Dermis microvascular lymphatic vessel endothelial cell (primary cell): ENCODE results near the gene BPHL. TPM values are rescaled to one million over a fixed set of nuclear protein-coding genes. Genes with fewer than 3 reads are reported as not detected.
A peak's percentile ranks its signal among the peaks of the same experiment; 100 is the strongest.
"Not testable (repeated sequence)": the region's sequence is repeated elsewhere in the genome, so short reads cannot be mapped to it uniquely, and the experiment has no call there.

Experiments used
- DNase-seq, 2 donors: peaks; one replicate each; pipeline versions ENCODE4 v3.0.0 to v3.0.0-alpha.2; 2010; ENCODE audit warnings: low read depth in 2 of 2
- total RNA-seq: library from RNA; depleted of rRNA; stranded (reverse); fragments of >200 nt; gene quantifications from 2 replicates; pipeline ENCODE4 v1.2.1, GENCODE V29; 2014

The BPHL gene
- total RNA-seq, 1 donor from 2014 or later, result 10.0 TPM

DNA sequence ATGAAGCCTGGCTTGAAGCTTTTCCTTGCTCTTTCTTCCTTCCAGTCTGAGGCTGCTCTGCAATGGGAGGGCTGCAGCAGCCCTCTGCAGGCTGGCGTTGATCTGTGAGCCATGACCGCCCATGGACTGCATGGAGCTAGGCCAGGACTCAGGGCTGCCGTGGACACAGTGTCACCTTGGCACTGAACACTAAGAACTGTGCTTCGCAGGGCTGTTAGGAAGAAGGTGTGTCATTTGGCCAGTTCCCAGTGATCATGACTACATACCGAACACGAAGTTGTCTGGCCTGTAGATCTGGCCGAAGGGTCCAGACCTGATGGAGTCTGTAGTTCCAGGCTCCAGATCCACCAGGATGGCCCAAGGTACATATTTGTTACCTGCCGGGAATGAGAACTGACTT, 60.2 kb downstream of the BPHL start:
- DNase-seq, result not testable (repeated sequence)

- not testable (repeated sequence) for DNase-seq
Measured at GRCh38 chr6:3179945-3180344, 61.4 kb downstream of the BPHL start.

- no peak for DNase-seq
Measured at GRCh38 chr6:3181105-3181504, 62.6 kb downstream of the BPHL start.

- peak in 1 of 2 donors; percentile 25 for DNase-seq
Measured at GRCh38 chr6:3183066-3183465, 64.6 kb downstream of the BPHL start.

DNA sequence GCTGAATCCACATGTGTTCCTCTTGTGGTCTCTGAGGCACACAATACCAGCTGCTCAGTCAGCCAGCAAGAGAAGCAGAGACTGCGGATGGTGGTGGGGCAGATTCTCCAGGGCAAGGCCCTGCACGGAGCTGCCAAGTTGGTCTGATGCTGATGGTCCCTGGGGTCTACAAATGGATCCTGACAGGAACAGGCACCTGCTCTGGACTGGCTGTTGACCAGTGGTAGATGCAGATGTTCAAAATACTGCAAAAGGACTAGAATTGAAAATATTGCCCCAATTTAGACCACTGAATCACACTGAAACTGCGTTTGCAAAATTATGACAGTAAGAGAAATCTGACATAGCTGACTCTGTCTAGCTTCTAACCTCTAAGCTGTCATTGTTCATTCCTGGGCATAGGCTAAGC, 68.5 kb downstream of the BPHL start:
- DNase-seq, result no peak

GRCh38 chr6:3188262-3188661, 69.8 kb downstream of the BPHL start:
- no peak for DNase-seq

DNA sequence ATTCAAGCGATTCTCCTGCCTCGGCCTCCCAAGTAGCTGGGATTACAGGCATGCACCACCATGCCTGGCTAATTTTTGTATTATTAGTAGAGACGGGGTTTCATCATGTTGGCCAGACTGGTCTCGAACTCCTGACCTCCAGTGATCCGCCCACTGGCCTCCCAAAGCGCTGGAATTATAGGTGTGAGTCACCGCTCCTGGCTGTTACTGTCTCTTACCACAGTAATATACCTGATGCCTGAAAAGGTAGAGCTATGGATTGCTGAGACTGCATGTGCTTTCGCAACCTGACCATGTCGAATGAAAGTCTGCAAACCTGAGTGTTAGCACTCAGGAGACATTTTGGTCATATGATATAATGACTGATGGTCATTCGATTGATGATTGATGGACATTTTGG, 70.7 kb downstream of the BPHL start:
- DNase-seq, result not testable (repeated sequence)

DNA sequence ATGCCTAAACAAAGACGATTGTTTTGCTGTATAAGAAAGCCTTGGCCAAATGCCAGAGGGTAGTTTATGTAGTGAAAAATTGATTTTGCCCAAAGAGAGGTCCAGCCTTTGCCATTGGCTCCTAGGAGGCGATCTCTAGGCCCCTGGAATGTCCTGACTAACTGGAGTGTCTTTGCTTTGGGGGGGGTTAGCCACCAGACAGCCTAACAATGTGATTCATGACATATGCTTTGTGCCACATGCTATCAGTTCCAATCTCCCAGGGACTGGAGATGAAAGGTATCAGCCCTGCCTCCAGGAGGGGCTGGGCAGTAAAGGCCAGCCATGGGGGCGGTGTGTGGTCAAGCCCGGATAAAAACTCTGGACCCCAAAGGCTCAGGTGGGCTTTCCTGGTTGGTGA, 71.5 kb downstream of the BPHL start:
- DNase-seq, result no peak

- no peak for DNase-seq
Measured at GRCh38 chr6:3190779-3191178, 72.3 kb downstream of the BPHL start.

- DNase-seq, result no peak
Measured at GRCh38 chr6:3193102-3193849, 74.8 kb downstream of the BPHL start.

DNA sequence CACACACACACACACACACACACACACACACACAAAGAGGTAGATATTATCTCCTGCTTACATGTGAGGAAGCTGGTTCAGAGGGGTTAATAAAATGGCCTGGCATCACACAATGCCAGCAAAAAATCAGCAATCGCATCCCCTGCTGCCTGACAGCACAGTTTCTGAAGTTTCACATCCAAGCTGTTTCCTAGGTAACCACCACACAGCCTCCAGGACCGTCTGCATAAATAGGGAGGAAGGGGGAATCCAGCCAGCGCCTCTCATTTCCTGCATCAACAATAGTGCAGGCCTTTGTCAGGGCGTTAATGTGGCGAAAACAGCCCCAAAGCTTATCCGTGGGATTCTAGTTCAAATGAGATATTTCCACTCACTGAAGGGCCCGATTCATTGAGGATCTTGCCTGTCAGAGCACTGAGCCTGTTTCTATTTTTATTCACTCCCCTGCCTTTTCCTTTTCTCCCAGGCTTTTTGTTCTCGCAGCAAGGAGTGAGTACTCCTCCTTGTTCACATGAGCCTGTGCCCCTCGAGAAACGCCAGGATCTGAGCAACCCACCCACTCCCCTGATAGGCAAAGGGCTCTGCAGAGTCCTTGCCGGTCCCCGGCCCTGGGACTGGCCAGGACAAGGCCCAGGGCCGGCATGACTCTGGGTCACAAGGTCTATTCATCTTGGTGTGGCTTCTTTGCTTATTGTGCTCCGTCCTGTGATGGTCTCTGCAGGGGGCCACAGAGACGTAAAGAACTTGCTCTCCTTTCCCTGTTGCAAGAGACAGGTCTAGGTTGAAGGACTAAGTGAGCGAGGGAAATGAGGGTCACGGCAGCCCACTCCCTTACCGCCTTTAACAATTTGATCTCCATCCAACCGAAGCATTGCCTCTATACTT, 76.3 kb downstream of the BPHL start:
- DNase-seq, result peak; percentile 91 to 93

GRCh38 chr6:3195420-3195694, 76.8 kb downstream of the BPHL start:
- no peak for DNase-seq

- peak in 1 of 2 donors; percentile 35 for DNase-seq
Measured at GRCh38 chr6:3195695-3196497, 77.4 kb downstream of the BPHL start.

DNA sequence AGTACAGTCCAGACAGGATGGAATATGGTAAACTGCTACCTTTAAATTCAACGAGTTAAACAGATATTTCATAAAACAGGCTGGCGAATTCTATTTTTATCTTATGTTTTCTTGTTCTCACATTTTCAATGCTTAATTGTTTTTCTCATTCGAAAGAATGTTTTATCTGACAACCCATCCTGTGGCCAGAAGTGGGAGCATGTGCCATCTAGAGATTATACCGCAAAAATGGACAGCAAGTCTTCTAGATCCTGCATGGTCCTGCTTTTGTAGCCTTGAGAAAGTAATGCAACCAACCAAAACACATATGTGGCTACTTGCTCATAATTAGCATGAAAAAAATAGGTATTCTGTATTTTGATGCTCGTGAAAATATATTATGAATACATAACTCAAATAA, 78.3 kb downstream of the BPHL start:
- DNase-seq, result no peak

DNA sequence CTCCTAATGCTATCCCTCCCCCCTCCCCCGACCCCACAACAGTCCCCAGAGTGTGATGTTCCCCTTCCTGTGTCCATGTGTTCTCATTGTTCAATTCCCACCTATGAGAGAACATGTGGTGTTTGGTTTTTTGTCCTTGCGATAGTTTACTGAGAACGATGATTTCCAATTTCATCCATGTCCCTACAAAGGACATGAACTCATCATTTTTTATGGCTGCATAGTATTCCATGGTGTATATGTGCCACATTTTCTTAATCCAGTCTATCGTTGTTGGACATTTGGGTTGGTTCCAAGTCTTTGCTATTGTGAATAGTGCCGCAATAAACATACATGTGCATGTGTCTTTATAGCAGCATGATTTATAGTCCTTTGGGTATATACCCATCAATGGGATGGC, 79.2 kb downstream of the BPHL start:
- not testable (repeated sequence) for DNase-seq

GRCh38 chr6:3199382-3199781, 80.9 kb downstream of the BPHL start:
- no peak for DNase-seq

DNA sequence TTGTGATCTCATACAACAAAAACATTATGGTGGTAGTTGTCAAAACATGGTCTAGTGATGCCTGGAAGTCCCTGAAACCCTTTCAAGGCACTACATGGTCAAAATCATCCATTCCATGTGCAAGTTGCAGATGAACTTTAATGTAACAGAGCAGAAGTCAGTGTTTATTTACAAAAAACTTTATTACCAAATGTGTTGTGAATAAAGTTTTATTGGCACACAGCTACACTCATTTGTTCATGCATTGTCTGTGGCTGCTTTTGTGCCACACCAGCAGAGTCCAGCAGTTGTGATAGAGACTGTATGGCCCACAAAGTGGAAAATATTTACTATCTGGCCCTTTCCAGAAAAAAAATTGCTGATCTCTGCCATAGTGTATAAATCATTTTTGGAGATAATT, 82.2 kb downstream of the BPHL start:
- no peak for DNase-seq

DNA sequence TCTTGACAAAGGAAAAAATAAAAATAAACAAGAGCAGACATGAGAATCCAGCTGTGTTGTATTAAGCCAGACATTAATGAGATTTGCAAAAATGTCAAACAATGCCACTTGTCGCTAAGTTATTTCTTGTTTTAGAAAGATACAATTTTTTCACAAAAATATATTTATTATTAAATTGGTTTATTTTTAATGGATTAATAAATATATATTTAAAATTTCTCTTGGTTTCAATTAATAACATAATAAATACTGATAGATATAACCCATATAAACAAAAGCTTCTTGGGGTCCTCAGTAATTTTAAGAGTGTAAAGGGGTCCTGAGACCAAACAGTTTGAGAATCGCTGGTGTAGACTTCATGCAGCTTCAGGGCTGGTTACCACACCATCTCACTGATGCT, 82.9 kb downstream of the BPHL start:
- no peak for DNase-seq
